CD8-positive, alpha-beta memory T cell (primary cell): Measurements from ENCODE around the gene GRM1. TPM values are rescaled to one million over a fixed set of nuclear protein-coding genes. Genes with fewer than 3 reads are reported as not detected.

Source experiments
- CTCF ChIA-PET: fragments of 350-600 bp; sonication (Branson Sonifier 250); formaldehyde crosslinking; loops from one replicate; lab custom pipeline; 2021; ENCODE audit warnings: antibody characterized with exemption; lab: Charles Lee
- POLR2A ChIA-PET: fragments of 350-600 bp; sonication (Branson Sonifier 250); formaldehyde crosslinking; loops from one replicate; lab custom pipeline; 2021; ENCODE audit warnings: antibody characterized with exemption; lab: Charles Lee
- DNase-seq, 5 donors: peaks; one replicate each; pipeline versions ENCODE4 v3.0.0 to v3.0.0-alpha.2; 2020 to 2022; ENCODE audit warnings: mixed read lengths in 1 of 5
- H3K27ac ChIP-seq: one replicate; pipeline ENCODE4 v1.7.0; 2013; ENCODE audit warnings: low read depth, mild to moderate bottlenecking, low read length, moderate library complexity
- H3K27me3 ChIP-seq: 2 replicates; pipeline ENCODE4 v1.7.0; 2013; ENCODE audit warnings: low read length, mild to moderate bottlenecking; ENCODE audit not compliant: insufficient read depth, poor library complexity, severe bottlenecking
- H3K36me3 ChIP-seq: 2 replicates; pipeline ENCODE4 v1.7.0; 2013; ENCODE audit warnings: mild to moderate bottlenecking, low read length, moderate library complexity; ENCODE audit not compliant: insufficient read depth
- H3K4me1 ChIP-seq: 2 replicates; pipeline ENCODE4 v1.7.0; 2013; ENCODE audit warnings: mild to moderate bottlenecking, low read length, moderate library complexity; ENCODE audit not compliant: insufficient read depth
- H3K4me3 ChIP-seq: 2 replicates; pipeline ENCODE4 v1.7.0; 2013; ENCODE audit warnings: mild to moderate bottlenecking, low read length
- H3K9me3 ChIP-seq: 2 replicates; pipeline ENCODE4 v1.7.0; 2013; ENCODE audit warnings: mild to moderate bottlenecking, low read length
- H3K27ac Mint-ChIP-seq, 8 donors: one replicate each; pipeline ENCODE4 v1.8.0; 2020 to 2021; ENCODE audit warnings: mixed read lengths in 8 of 8, mild to moderate bottlenecking in 6 of 8, inconsistent platforms in 3 of 8, moderate library complexity in 3 of 8
- H3K27me3 Mint-ChIP-seq, 2 donors: one replicate each; pipeline ENCODE4 v1.8.0; 2020 to 2021; ENCODE audit warnings: mixed read lengths in 2 of 2, mild to moderate bottlenecking in 1 of 2, moderate library complexity in 1 of 2
- H3K36me3 Mint-ChIP-seq, 3 donors: one replicate each; pipeline ENCODE4 v1.8.0; 2020 to 2021; ENCODE audit warnings: mixed read lengths in 3 of 3, inconsistent platforms in 1 of 3, mild to moderate bottlenecking in 1 of 3
- H3K4me1 Mint-ChIP-seq, 3 donors: one replicate each; pipeline ENCODE4 v1.8.0; 2020 to 2021; ENCODE audit warnings: mixed read lengths in 3 of 3, inconsistent platforms in 1 of 3, mild to moderate bottlenecking in 1 of 3
- H3K4me3 Mint-ChIP-seq, 7 donors: one replicate each; pipeline ENCODE4 v1.8.0; 2020 to 2021; ENCODE audit warnings: mixed read lengths in 7 of 7, mild to moderate bottlenecking in 6 of 7, moderate library complexity in 4 of 7, inconsistent platforms in 2 of 7
- H3K9me3 Mint-ChIP-seq, 5 donors: one replicate each; pipeline ENCODE4 v1.8.0; 2020 to 2022; ENCODE audit warnings: mixed read lengths in 5 of 5, mild to moderate bottlenecking in 3 of 5, moderate library complexity in 2 of 5, inconsistent platforms in 1 of 5
- polyA plus RNA-seq: library from polyadenylated mRNA; unstranded; fragments of 300-500 nt; fragmentation: Illumina TruSeq; gene quantifications from one replicate; pipeline ENCODE4 v1.2.3, GENCODE V29; 2021
- total RNA-seq, 2 experiments: library from RNA; stranded (reverse); gene quantifications; one replicate each; pipeline ENCODE4 v1.2.3, GENCODE V29; 2021

The GRM1 gene
- total and polyA plus RNA-seq, 3 experiments from 2014 or later: not detected

GRCh38 chr6:146146836-146147235, 118.0 kb downstream of the GRM1 start:
- ChIA-PET CTCF (no interaction called here), POLR2A (no interaction called here)
- no peak for DNase-seq
- no peak overlapping the region for H3K4me3 ChIP-seq
- Mint-ChIP-seq H3K9me3 (peaks cover 0 to 3% (median 0%) of the 10 kb centered on the region in 5 donors), H3K27ac (no peak overlapping the region), H3K36me3 (no peaks in the 10 kb centered on the region), H3K4me3 (no peak overlapping the region), H3K27me3 (peaks cover 0 to 2% of the 10 kb centered on the region in 2 donors), H3K4me1 (no peaks in the 10 kb centered on the region)
- H3K9me3 ChIP-seq: no peaks in the 10 kb centered on the region
- no peaks in the 10 kb centered on the region for H3K27me3 ChIP-seq
- H3K4me1 ChIP-seq: no peaks in the 10 kb centered on the region
- no peak overlapping the region for H3K27ac ChIP-seq
- no peaks in the 10 kb centered on the region for H3K36me3 ChIP-seq

GRCh38 chr6:146149770-146150169, 120.9 kb downstream of the GRM1 start:
- H3K9me3 ChIP-seq: no peaks in the 10 kb centered on the region
- Mint-ChIP-seq H3K4me1 (peaks cover 0 to 17% (median 14%) of the 10 kb centered on the region in 3 donors), H3K9me3 (no peaks in the 10 kb centered on the region), H3K27me3 (peaks cover 0 to 1% of the 10 kb centered on the region in 2 donors), H3K4me3 (no peak overlapping the region), H3K27ac (no peak overlapping the region), H3K36me3 (no peaks in the 10 kb centered on the region)
- H3K36me3 ChIP-seq: no peaks in the 10 kb centered on the region
- ChIA-PET POLR2A (no interaction called here), CTCF (no interaction called here)
- no peak overlapping the region for H3K27ac ChIP-seq
- no peaks in the 10 kb centered on the region for H3K4me1 ChIP-seq
- no peaks in the 10 kb centered on the region for H3K27me3 ChIP-seq
- no peak overlapping the region for H3K4me3 ChIP-seq
- no peak for DNase-seq

- CTCF ChIA-PET: no interaction called here
- no peak overlapping the region for H3K4me3 ChIP-seq
Observed at GRCh38 chr6:146153040-146153758, 124.3 kb downstream of the GRM1 start.

GRCh38 chr6:146154197-146154596, 125.3 kb downstream of the GRM1 start:
- no peak for DNase-seq

More at GRCh38 chr6:146153040-146153758, 124.3 kb downstream of the GRM1 start:
- no peaks in the 10 kb centered on the region for H3K27me3 ChIP-seq
- DNase-seq: no peak
- H3K36me3 Mint-ChIP-seq: no peaks in the 10 kb centered on the region
- H3K9me3 Mint-ChIP-seq: no peaks in the 10 kb centered on the region
- POLR2A ChIA-PET: no interaction called here
- H3K27ac ChIP-seq: no peak overlapping the region
- H3K27me3 Mint-ChIP-seq: peaks cover 0 to 1% of the 10 kb centered on the region in 2 donors
- peak overlapping the region in 3 of 7 donors; percentile 12 to 33 (median 27) for H3K4me3 Mint-ChIP-seq
- no peak overlapping the region for H3K27ac Mint-ChIP-seq
- no peaks in the 10 kb centered on the region for H3K4me1 ChIP-seq
- H3K9me3 ChIP-seq: no peaks in the 10 kb centered on the region
- no peaks in the 10 kb centered on the region for H3K36me3 ChIP-seq
- H3K4me1 Mint-ChIP-seq: peaks cover 0 to 17% (median 14%) of the 10 kb centered on the region in 3 donors

GRCh38 chr6:146161664-146162063, 132.8 kb downstream of the GRM1 start:
- H3K27ac ChIP-seq: no peak overlapping the region

More at GRCh38 chr6:146154197-146154596, 125.3 kb downstream of the GRM1 start:
- CTCF ChIA-PET: no interaction called here
- Histone ChIP-seq H3K27ac (no peak overlapping the region), H3K27me3 (no peaks in the 10 kb centered on the region), H3K4me3 (no peak overlapping the region), H3K4me1 (no peaks in the 10 kb centered on the region), H3K9me3 (no peaks in the 10 kb centered on the region), H3K36me3 (no peaks in the 10 kb centered on the region)
- POLR2A ChIA-PET: no interaction called here
- no peaks in the 10 kb centered on the region for H3K36me3 Mint-ChIP-seq
- H3K4me1 Mint-ChIP-seq: peaks cover 0 to 17% (median 14%) of the 10 kb centered on the region in 3 donors
- no peak overlapping the region for H3K4me3 Mint-ChIP-seq
- no peaks in the 10 kb centered on the region for H3K9me3 Mint-ChIP-seq
- H3K27ac Mint-ChIP-seq: no peak overlapping the region
- peaks cover 0 to 1% of the 10 kb centered on the region in 2 donors for H3K27me3 Mint-ChIP-seq

GRCh38 chr6:146169872-146170271, 141.0 kb downstream of the GRM1 start:
- H3K4me3 ChIP-seq: no peak overlapping the region
- Mint-ChIP-seq H3K27ac (no peak overlapping the region), H3K4me1 (no peaks in the 10 kb centered on the region), H3K36me3 (no peaks in the 10 kb centered on the region), H3K27me3 (peaks cover under 1 to 4% of the 10 kb centered on the region in 2 donors), H3K4me3 (no peak overlapping the region), H3K9me3 (peaks cover 2 to 20% (median 18%) of the 10 kb centered on the region in 5 donors)
- H3K36me3 ChIP-seq: no peaks in the 10 kb centered on the region
- no peak overlapping the region for H3K27ac ChIP-seq
- POLR2A ChIA-PET: no interaction called here
- CTCF ChIA-PET: no interaction called here
- DNase-seq: no peak
- no peaks in the 10 kb centered on the region for H3K4me1 ChIP-seq
- H3K9me3 ChIP-seq: no peaks in the 10 kb centered on the region
- no peaks in the 10 kb centered on the region for H3K27me3 ChIP-seq

More at GRCh38 chr6:146161664-146162063, 132.8 kb downstream of the GRM1 start:
- H3K4me1 ChIP-seq: no peaks in the 10 kb centered on the region
- Mint-ChIP-seq H3K4me1 (no peaks in the 10 kb centered on the region), H3K36me3 (no peaks in the 10 kb centered on the region), H3K9me3 (peaks cover 0 to 2% (median 0%) of the 10 kb centered on the region in 5 donors), H3K27me3 (peaks cover 0 to 2% of the 10 kb centered on the region in 2 donors), H3K27ac (no peak overlapping the region), H3K4me3 (no peak overlapping the region)
- H3K27me3 ChIP-seq: no peaks in the 10 kb centered on the region
- ChIA-PET POLR2A (no interaction called here), CTCF (no interaction called here)
- no peaks in the 10 kb centered on the region for H3K9me3 ChIP-seq
- no peaks in the 10 kb centered on the region for H3K36me3 ChIP-seq
- DNase-seq: no peak
- no peak overlapping the region for H3K4me3 ChIP-seq

- H3K9me3 ChIP-seq: no peaks in the 10 kb centered on the region
- no peaks in the 10 kb centered on the region for H3K36me3 ChIP-seq
- no peak overlapping the region for H3K4me3 ChIP-seq
- CTCF ChIA-PET: no interaction called here
- Mint-ChIP-seq H3K4me1 (no peaks in the 10 kb centered on the region), H3K4me3 (no peak overlapping the region), H3K27me3 (peaks cover 0 to under 1% of the 10 kb centered on the region in 2 donors), H3K9me3 (peaks cover 0 to 2% (median 1%) of the 10 kb centered on the region in 5 donors), H3K36me3 (no peaks in the 10 kb centered on the region), H3K27ac (no peak overlapping the region)
- POLR2A ChIA-PET: no interaction called here
- H3K27ac ChIP-seq: no peak overlapping the region
- no peaks in the 10 kb centered on the region for H3K4me1 ChIP-seq
- DNase-seq: no peak
- no peaks in the 10 kb centered on the region for H3K27me3 ChIP-seq
Observed at GRCh38 chr6:146177785-146178184, 148.9 kb downstream of the GRM1 start.

GRCh38 chr6:146183831-146184230, 155.0 kb downstream of the GRM1 start:
- POLR2A ChIA-PET: no interaction called here
- Histone ChIP-seq H3K4me3 (no peak overlapping the region), H3K27ac (no peak overlapping the region), H3K4me1 (no peaks in the 10 kb centered on the region), H3K9me3 (no peaks in the 10 kb centered on the region), H3K36me3 (no peaks in the 10 kb centered on the region), H3K27me3 (no peaks in the 10 kb centered on the region)
- H3K27me3 Mint-ChIP-seq: no peaks in the 10 kb centered on the region
- DNase-seq: no peak
- CTCF ChIA-PET: no interaction called here
- no peaks in the 10 kb centered on the region for H3K4me1 Mint-ChIP-seq
- no peaks in the 10 kb centered on the region for H3K36me3 Mint-ChIP-seq
- no peaks in the 10 kb centered on the region for H3K9me3 Mint-ChIP-seq
- no peak overlapping the region for H3K4me3 Mint-ChIP-seq
- H3K27ac Mint-ChIP-seq: no peak overlapping the region
